HEK293 (cell line): ENCODE data around the gene PAX7.

Experiments used
- CTCF ChIA-PET: fragments of 350-600 bp; formaldehyde crosslinking; extraction: SDS; loops from one replicate; lab custom pipeline; 2021; ENCODE audit warnings: antibody characterized with exemption; lab: Yijun Ruan, JAX
- POLR2A ChIA-PET: fragments of 300-600 bp; formaldehyde crosslinking; extraction: SDS; loops from one replicate; lab custom pipeline; 2020; ENCODE audit warnings: antibody characterized with exemption, inconsistent platforms; lab: Yijun Ruan, JAX
- H3K27ac ChIP-seq: fragments of 200-500 bp; sonication (Bioruptor generic); 2 replicates; pipeline ENCODE4 v1.5.1; 2014; ENCODE audit warnings: low read depth, low read length, control low read depth, inconsistent platforms; ENCODE audit errors: extremely low read depth
- H3K36me3 ChIP-seq, 2 experiments: fragments of 200-500 bp in 1 of 2; sonication (Bioruptor generic) in 1 of 2; 1 replicate in 1 of 2; 2 replicates in 1 of 2; pipeline ENCODE4 v1.5.1; 2014 to 2017; ENCODE audit warnings: inconsistent platforms in 2 of 2, low read length in 2 of 2; ENCODE audit not compliant: control insufficient read depth in 2 of 2, insufficient read depth in 1 of 2
- H3K4me1 ChIP-seq: fragments of 200-500 bp; sonication (Bioruptor generic); 2 replicates; pipeline ENCODE4 v1.5.1; 2014; ENCODE audit warnings: mild to moderate bottlenecking, low read length, inconsistent platforms; ENCODE audit not compliant: control insufficient read depth, insufficient read depth
- H3K4me3 ChIP-seq: 2 replicates; pipeline ENCODE4 v1.5.1; 2011; ENCODE audit warnings: low read depth, mild to moderate bottlenecking, control low read depth, low read length, moderate library complexity
- H3K9me3 ChIP-seq: fragments of 200-500 bp; sonication (Bioruptor generic); 2 replicates; pipeline ENCODE4 v1.5.1; 2014; ENCODE audit warnings: low read depth, low read length, inconsistent platforms; ENCODE audit not compliant: control insufficient read depth, insufficient read depth
- KLF16 ChIP-seq: fragments of 450-650 bp; formaldehyde crosslinking; IDR thresholded peaks from 2 replicates; pipeline ENCODE4 v1.5.1; 2017; ENCODE audit warnings: missing biosample characterization, missing genetic modification characterization
- KLF17 ChIP-seq: fragments of 450-650 bp; formaldehyde crosslinking; IDR thresholded peaks from 2 replicates; pipeline ENCODE4 v1.5.1; 2016; ENCODE audit warnings: missing biosample characterization, missing genetic modification characterization
- PATZ1 ChIP-seq: fragments of 450-650 bp; formaldehyde crosslinking; IDR thresholded peaks from 2 replicates; pipeline ENCODE4 v1.5.1; 2016; ENCODE audit warnings: missing biosample characterization, missing genetic modification characterization
- PRDM10 ChIP-seq: fragments of 450-650 bp; formaldehyde crosslinking; IDR thresholded peaks from 2 replicates; pipeline ENCODE4 v1.5.1; 2016; ENCODE audit warnings: missing biosample characterization, missing genetic modification characterization
- PRDM4 ChIP-seq: fragments of 450-650 bp; formaldehyde crosslinking; IDR thresholded peaks from 2 replicates; pipeline ENCODE4 v1.5.1; 2017; ENCODE audit warnings: missing biosample characterization, missing genetic modification characterization
- SALL2 ChIP-seq: fragments of 450-650 bp; formaldehyde crosslinking; IDR thresholded peaks from 2 replicates; pipeline ENCODE4 v1.5.0; 2017; ENCODE audit warnings: missing biosample characterization, mild to moderate bottlenecking, missing genetic modification characterization, borderline replicate concordance
- WT1 ChIP-seq: fragments of 450-650 bp; formaldehyde crosslinking; IDR thresholded peaks from 2 replicates; pipeline ENCODE4 v1.5.1; 2016; ENCODE audit warnings: missing biosample characterization, missing genetic modification characterization
- ZBTB11 ChIP-seq: fragments of 450-650 bp; formaldehyde crosslinking; conservative IDR thresholded peaks from 2 replicates; pipeline ENCODE4 v1.5.1; 2016; ENCODE audit warnings: low read depth, missing biosample characterization, missing genetic modification characterization
- ZBTB20 ChIP-seq: fragments of 450-650 bp; formaldehyde crosslinking; IDR thresholded peaks from 2 replicates; pipeline ENCODE4 v1.5.1; 2016; ENCODE audit warnings: missing biosample characterization, missing genetic modification characterization
- ZEB2 ChIP-seq: fragments of 450-650 bp; formaldehyde crosslinking; IDR thresholded peaks from 2 replicates; pipeline ENCODE4 v1.5.1; 2016; ENCODE audit warnings: missing biosample characterization, missing genetic modification characterization
- ZFP37 ChIP-seq: fragments of 450-650 bp; formaldehyde crosslinking; IDR thresholded peaks from 2 replicates; pipeline ENCODE4 v1.5.1; 2016; ENCODE audit warnings: missing biosample characterization, missing genetic modification characterization
- ZNF2 ChIP-seq: fragments of 450-650 bp; formaldehyde crosslinking; IDR thresholded peaks from 2 replicates; pipeline ENCODE4 v1.5.1; 2016; ENCODE audit warnings: missing biosample characterization, missing genetic modification characterization
- ZNF366 ChIP-seq: fragments of 450-650 bp; formaldehyde crosslinking; conservative IDR thresholded peaks from 2 replicates; pipeline ENCODE4 v1.5.1; 2016; ENCODE audit warnings: missing biosample characterization, missing genetic modification characterization
- ZNF449 ChIP-seq: fragments of 450-650 bp; formaldehyde crosslinking; IDR thresholded peaks from 2 replicates; pipeline ENCODE4 v1.5.1; 2017; ENCODE audit warnings: missing biosample characterization, mild to moderate bottlenecking, missing genetic modification characterization, moderate library complexity
- ZNF548 ChIP-seq: fragments of 450-650 bp; formaldehyde crosslinking; IDR thresholded peaks from 2 replicates; pipeline ENCODE4 v1.5.1; 2016; ENCODE audit warnings: missing biosample characterization, missing genetic modification characterization
- ZNF560 ChIP-seq: fragments of 450-650 bp; formaldehyde crosslinking; IDR thresholded peaks from 2 replicates; pipeline ENCODE4 v1.5.1; 2017; ENCODE audit warnings: missing biosample characterization, missing genetic modification characterization, borderline replicate concordance
- ZNF571 ChIP-seq: fragments of 450-650 bp; formaldehyde crosslinking; IDR thresholded peaks from 2 replicates; pipeline ENCODE4 v1.5.0; 2017; ENCODE audit warnings: missing biosample characterization, missing genetic modification characterization
- ZSCAN16 ChIP-seq: fragments of 450-650 bp; formaldehyde crosslinking; IDR thresholded peaks from 2 replicates; pipeline ENCODE4 v1.5.1; 2016; ENCODE audit warnings: missing biosample characterization, missing genetic modification characterization

Gene PAX7

GRCh38 chr1:18640228-18641004 lies 9.8 kb downstream of the PAX7 start (continued):
- TF ChIP-seq PRDM4 = peak; percentile 36; the same call in 1 of the 2 replicates
- peak; percentile 14; the same call in 1 of the 2 replicates for TF ChIP-seq ZNF366 (tag by site-specific recombination)
- no peak for TF ChIP-seq ZNF560 (tag by site-specific recombination)
- no peak for TF ChIP-seq ZNF548 (tag by site-specific recombination)
- peak; percentile 58 for TF ChIP-seq PATZ1 (tag by site-specific recombination)

- ChIA-PET POLR2A (no interaction called here), CTCF (interaction anchor here (1.6 kb wide), 1 partner anchor 44 kb away, joined by 4 read pairs; no protein-coding TSS in a partner anchor)
- Histone ChIP-seq H3K4me3 (peak overlapping the region; percentile 30), H3K36me3 (no peaks in the 10 kb centered on the region), H3K9me3 (no peaks in the 10 kb centered on the region), H3K4me1 (peaks cover 17% of the 10 kb centered on the region), H3K27ac (peak overlapping the region; percentile 39; the same call in 1 of the 2 replicates)
- no peak for TF ChIP-seq ZBTB11 (tag by site-specific recombination)
- no peak for TF ChIP-seq KLF16 (tag by site-specific recombination)
- TF ChIP-seq KLF17 (tag by site-specific recombination) = peak; percentile 78; the same call in 1 of the 2 replicates
- TF ChIP-seq SALL2 = no peak
- TF ChIP-seq ZBTB20 = peak; percentile 67
- peak; percentile 63 for TF ChIP-seq PRDM10 (tag by site-specific recombination)
- TF ChIP-seq WT1 = peak; percentile 91
- TF ChIP-seq ZNF571 (tag by site-specific recombination) = no peak
- 0 out of 2 replicates have a peak, but pooled peaks have one; percentile 10 for TF ChIP-seq ZNF449 (tag by site-specific recombination)
- TF ChIP-seq ZEB2 (tag by site-specific recombination) = peak; percentile 54
- TF ChIP-seq ZSCAN16 (tag by site-specific recombination) = peak; percentile 42; the same call in 1 of the 2 replicates
- no peak for TF ChIP-seq ZFP37 (tag by site-specific recombination)
- TF ChIP-seq ZNF2 = peak; percentile 55; the same call in 1 of the 2 replicates
Observed at GRCh38 chr1:18641005-18641941, 10.6 kb downstream of the PAX7 start.
